IPS-11a (cell line): Measurements from ENCODE around the gene PEX5.
"Not testable (repeated sequence)": the region's sequence is repeated elsewhere in the genome, so short reads cannot be mapped to it uniquely, and the experiment has no call there.

Experiments
- H3K4me3 ChIP-seq: one replicate; pipeline ENCODE4 v1.5.1; 2013; ENCODE audit warnings: low read depth, low read length, control low read depth

Gene PEX5

GRCh38 chr12:7210642-7211151 is 21.2 kb downstream of the PEX5 start:
- H3K4me3 ChIP-seq, result no peak overlapping the region

- no peak overlapping the region for H3K4me3 ChIP-seq
These were observed 23.2 kb downstream of the PEX5 start for GRCh38 chr12:7212678-7213077.

DNA sequence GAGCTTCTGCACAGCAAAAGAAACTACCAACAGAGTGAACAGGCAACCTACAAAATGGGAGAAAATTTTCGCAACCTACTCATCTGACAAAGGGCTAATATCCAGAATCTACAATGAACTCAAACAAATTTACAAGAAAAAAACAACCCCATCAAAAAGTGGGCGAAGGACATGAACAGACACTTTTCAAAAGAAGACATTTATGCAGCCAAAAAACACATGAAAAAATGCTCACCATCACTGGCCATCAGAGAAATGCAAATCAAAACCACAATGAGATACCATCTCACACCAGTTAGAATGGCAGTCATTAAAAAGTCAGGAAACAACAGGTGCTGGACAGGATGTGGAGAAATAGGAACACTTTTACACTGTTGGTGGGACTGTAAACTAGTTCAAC is 24.3 kb downstream of the PEX5 start:
- not testable (repeated sequence) for H3K4me3 ChIP-seq

DNA sequence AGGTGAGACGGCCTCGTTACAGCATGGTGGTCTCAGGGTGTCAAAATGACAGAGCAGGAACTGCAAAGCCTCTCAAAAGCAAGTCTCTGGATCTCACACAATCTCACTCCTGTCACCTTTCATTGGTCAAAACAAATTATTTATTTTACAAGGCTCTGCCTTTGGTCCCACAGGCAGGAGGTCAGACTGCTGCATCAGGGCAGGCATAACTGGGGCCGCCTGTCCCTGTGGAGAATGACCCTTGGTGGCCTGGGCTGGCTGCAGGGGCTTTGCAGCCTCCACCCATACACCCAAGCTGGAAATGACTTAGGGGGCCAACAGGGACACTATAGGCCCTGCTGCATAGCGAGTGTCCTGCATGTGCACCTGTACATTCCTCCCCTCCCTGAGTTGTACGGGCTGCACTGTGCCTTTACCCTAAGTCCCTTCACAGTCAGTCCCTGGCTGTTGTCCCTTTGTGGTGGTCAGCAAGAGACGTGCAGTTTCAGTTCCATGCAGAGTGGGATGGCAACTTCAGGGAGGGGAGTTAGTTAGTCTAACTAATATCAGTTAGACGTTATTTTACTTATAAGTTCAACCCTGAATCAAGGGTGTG is 28.1 kb downstream of the PEX5 start:
- H3K4me3 ChIP-seq, result no peak overlapping the region

GRCh38 chr12:7219599-7220243 is 30.2 kb downstream of the PEX5 start:
- H3K4me3 ChIP-seq, result no peak overlapping the region

DNA sequence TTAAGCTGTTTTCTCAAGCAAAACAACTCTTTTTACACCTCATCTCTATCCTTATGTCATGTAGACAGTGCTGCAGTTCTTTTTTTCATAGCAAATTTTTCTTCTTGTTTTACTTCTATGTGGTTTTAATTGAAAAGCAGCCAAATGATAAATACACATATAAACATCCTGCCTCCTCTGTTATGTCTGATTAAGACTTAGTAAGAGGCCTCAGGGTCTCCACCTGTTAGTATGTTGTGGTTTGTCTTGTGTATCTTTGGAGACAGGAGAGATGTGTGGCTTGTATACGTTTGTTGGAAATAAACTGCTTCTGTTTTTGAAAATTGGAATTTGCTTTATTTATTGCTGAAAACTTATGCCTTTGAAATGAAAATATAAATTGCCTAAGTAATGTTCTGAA is 32.0 kb downstream of the PEX5 start:
- no peak overlapping the region for H3K4me3 ChIP-seq

GRCh38 chr12:7229741-7230140 is 40.3 kb downstream of the PEX5 start:
- no peak overlapping the region for H3K4me3 ChIP-seq

DNA sequence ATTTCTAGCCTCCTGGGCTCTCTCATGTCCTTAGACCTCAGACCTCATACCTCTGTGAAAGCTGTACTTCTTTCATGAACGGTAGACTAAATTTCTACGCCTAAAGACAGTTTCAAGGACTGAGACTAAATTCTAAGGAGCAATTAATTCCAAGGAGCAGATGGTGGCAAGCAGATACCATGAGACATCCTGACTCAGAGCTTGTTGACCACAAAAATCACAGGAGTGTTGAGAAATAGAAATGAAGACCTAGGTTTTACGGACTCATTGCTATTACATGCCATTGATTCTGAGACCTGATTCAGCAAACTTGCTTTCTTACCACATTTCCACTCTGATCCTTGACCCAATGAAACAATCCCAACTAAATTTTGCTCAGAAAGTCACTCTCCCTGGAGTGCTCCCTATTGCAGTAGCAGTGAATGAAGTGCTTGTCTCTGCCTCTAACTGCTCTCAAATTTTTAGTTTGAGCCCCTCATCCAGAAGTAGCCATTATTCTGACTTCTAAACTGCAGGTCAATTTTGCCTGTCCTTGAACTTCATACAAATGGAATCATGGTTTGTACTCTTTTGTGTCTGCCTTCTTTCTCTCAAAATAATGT is 52.0 kb downstream of the PEX5 start:
- no peak overlapping the region for H3K4me3 ChIP-seq

- no peak overlapping the region for H3K4me3 ChIP-seq
These were observed 53.0 kb downstream of the PEX5 start for GRCh38 chr12:7242176-7243101.

DNA sequence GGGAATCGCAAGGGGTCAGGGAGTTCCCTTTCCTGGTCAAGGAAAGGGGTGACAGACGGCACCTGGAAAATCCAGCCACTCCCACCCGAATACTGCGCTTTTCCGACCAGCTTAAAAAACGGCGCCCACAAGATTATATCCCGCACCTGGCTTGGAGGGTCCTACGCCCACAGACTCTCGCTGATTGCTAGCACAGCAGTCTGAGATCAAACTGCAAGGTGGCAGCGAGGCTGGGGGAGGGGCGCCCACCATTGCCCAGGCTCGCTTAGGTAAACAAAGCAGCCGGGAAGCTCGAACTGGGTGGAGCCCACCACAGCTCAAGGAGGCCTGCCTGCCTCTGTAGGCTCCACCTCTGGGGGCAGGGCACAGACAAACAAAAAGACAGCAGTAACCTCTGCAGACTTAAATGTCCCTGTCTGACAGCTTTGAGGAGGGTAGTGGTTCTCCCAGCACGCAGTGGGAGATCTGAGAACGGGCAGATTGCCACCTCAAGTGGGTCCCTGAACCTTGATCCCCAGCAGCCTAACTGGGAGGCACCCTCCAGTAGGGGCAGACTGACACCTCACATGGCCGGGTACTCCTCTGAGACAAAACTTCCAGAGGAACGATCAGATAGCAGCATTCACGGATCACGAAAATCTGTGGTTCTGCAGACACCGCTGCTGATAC is 62.0 kb downstream of the PEX5 start:
- not testable (repeated sequence) for H3K4me3 ChIP-seq

GRCh38 chr12:7259060-7259459 is 69.6 kb downstream of the PEX5 start:
- no peak overlapping the region for H3K4me3 ChIP-seq
